ENCODE data around the gene SPTBN4.

- TF ChIP-seq, protein P1, sequence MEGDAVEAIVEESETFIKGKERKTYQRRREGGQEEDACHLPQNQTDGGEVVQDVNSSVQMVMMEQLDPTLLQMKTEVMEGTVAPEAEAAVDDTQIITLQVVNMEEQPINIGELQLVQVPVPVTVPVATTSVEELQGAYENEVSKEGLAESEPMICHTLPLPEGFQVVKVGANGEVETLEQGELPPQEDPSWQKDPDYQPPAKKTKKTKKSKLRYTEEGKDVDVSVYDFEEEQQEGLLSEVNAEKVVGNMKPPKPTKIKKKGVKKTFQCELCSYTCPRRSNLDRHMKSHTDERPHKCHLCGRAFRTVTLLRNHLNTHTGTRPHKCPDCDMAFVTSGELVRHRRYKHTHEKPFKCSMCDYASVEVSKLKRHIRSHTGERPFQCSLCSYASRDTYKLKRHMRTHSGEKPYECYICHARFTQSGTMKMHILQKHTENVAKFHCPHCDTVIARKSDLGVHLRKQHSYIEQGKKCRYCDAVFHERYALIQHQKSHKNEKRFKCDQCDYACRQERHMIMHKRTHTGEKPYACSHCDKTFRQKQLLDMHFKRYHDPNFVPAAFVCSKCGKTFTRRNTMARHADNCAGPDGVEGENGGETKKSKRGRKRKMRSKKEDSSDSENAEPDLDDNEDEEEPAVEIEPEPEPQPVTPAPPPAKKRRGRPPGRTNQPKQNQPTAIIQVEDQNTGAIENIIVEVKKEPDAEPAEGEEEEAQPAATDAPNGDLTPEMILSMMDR (IDR thresholded peaks at IDR 0.05): no peak
- TF ChIP-seq POLR2A (IDR thresholded peaks at IDR 0.05): no peak
These were observed 1.7 kb upstream of the SPTBN4 start for GRCh38 chr19:40465025-40465556.

Data from ovary (tissue), 3 donors.